Activated naive CD4-positive, alpha-beta T cell (primary cell): ENCODE measurements around the gene BACH2.
"Not testable (repeated sequence)": the region's sequence is repeated elsewhere in the genome, so short reads cannot be mapped to it uniquely, and the experiment has no call there.

ENCODE experiments used
- DNase-seq, 4 experiments: peaks; one replicate each; lab custom pipeline; 2025; lab: John Stamatoyannopoulos, UW

The BACH2 gene

DNA sequence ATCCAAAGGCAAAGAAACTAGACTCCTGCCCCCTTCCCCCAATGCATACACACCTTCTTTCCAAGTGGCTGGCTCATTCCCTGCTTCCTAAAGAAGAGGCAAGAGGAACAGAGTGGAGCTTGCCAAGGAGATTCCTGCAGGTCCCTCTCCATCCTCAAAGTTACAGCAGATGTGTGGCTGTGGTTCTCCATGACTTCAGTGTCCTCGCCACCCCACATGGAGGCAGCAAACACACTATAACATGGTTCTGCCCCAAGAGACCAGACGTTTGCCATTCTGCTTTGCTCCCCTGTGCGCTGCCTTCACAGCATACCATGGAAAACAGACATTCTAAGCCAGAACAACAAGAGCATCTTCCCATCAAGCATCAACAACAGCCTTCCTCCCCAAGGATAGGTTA, 84.4 kb downstream of the BACH2 start:
- peak in 1 of 4 experiments; percentile 17 for DNase-seq

DNA sequence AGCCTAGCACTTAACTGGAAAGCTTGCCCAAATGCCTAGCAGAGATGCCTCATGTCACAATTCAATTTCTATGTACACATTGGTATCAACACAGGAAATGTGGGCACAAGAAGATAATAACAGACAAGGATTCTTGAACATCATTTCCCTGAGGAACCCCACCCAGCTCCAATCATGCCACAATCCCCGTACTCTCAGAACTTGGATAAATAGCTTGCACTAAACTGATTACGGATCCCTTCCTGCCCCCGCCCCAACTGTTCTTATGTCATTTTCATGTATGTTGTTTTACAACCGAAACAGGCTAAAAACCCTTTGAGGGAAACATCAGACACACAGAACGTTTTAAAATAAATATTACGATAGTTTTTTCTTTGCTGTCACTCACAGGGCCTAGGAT, 87.1 kb downstream of the BACH2 start:
- DNase-seq = no peak

DNA sequence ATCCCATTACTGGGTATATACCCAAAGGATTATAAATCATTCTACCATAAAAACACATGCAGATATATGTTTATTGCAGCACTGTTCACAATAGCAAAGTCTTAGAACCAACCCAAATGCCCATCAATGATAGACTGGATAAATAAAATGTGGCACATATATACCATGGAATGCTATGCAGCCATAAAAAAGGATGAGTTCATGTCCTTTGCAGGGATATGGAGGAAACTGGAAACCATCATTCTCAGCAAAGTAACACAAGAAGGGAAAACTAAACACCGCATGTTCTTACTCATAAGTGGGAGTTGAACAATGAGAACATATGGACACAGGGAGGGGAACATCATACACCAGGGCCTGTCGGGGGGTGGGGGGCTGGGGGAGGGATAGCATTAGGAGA, 88.0 kb downstream of the BACH2 start:
- not testable (repeated sequence) for DNase-seq

DNA sequence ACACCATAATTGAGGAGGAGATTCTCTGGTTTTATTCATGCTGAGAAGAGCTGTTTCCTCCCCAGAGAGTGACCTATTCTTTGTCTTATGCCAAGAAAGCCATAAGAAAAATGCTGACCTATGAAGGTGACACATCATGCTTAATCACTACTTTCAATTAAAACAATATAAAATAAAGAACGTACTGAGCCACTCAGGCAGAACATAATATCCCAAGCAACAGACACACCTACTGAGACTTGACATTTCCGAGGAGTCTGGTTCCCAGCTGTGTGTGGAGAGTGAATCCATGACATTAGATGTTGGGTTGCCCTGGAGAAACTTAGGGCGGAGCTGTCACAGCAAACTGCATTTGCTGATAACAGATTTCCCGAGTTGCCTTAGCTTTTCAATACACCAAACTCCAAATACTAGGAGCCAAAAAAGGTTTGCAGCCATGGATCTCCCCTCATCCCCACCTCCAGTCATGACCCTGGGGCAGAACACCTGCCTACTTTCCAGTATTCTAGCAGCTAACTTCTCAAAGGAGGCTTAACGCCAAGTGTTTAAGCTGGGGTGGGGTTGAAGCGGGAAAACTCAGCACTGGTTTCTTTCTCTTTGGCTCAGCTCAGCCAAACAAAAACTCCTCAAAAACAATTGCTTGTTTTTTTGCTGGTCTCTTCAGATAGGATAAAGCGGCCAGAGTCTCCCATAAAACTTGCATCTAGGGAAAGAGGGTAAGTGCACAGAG, 92.2 kb downstream of the BACH2 start:
- no peak for DNase-seq

GRCh38 chr6:90203672-90204071, 93.0 kb downstream of the BACH2 start:
- no peak for DNase-seq

- DNase-seq = no peak
These were observed 94.5 kb downstream of the BACH2 start for GRCh38 chr6:90202156-90202555.

GRCh38 chr6:90199900-90200299, 96.7 kb downstream of the BACH2 start:
- no peak for DNase-seq

DNA sequence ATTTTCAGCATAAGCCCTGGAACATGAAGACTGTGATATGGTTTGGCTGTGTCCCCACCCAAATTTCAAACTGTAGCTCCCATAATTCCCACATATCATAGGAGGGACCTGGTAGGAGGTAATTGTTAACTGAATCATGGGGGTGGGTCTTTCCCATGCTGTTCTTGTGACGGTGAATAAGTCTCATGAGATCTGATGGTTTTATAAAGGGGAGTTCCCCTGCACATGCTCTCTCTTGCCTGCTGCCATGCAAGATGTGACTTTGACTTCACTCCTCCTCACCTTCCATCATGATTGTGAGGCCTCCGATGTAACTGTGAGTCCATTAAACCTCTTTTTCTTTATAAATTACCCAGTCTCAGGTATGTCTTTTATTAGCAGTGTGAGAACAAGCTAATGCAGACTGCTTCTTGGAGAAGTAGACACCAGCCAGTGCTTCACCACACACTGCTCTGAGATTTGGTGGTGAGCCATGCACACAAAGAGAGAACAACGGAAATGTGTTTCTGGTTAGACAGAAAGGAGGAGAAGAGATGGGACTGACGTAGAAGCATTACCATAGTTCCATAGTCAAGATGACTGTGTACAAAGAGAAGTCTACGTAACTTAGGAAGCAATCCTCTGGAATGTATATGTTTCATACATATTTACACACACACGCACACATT, 97.8 kb downstream of the BACH2 start:
- no peak for DNase-seq

DNA sequence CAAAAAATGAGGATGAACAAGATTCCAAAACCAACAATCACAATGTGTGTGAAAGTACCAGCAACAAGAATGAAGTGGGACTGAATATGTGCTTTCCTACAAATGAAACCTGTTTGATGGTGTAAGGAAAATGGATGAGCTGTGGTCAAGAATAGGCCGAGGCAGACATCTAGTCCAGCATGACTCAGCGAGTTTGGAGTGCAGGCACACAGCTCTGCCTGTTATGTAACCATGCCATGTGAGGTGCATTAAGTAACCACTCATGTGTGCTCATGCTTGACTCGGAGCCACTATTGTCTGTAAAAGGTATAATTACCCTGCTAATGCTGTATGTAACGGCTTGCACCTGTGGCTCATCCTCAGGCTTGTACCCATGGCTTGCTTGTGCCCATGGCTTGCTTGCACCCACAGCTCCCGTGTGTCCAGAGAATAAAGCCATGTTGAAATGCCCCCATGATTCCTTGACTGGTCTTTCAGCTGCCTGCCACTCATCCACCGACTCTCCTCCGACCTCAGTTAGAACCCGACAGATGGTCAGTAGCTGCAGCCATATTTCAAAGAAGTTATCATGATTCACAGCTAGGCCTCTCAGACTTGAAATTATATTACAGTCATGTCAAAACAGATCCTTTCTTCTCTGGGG, 98.7 kb downstream of the BACH2 start:
- DNase-seq = no peak

DNA sequence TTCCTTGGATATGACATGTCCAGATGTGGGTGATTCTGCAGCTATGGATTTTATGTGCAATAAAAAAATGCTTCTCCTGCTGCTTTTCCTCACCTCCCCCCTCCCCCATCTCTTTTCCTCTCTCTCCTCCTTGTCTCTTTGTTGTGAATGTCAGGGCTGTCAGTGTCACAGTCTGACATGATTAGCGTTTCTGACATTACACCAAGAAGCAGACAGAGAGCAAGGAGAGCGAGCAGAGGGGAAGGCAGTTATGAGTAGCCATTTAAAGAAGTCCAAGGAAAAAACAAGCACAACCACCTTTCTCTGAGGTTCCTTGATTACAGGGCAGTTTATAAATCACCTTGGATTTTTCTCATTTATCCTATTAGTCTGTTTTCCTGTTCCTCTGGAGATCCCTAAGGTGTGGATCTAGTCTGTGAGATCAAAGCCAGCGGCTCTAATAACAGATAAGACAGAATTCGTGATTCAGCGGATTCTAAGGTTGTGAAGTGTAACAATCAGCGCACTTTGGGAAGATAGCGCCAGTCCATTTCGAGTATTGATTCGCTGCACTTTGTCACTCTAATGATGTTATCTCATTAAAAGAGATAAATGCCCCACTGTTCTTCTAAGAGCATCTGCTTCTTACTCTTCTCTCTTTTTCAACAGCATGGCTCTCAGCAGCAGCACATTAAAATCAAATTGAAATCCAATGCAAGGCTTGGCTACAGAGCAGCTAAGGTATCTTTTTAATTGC, 101.4 kb downstream of the BACH2 start:
- DNase-seq = no peak

DNA sequence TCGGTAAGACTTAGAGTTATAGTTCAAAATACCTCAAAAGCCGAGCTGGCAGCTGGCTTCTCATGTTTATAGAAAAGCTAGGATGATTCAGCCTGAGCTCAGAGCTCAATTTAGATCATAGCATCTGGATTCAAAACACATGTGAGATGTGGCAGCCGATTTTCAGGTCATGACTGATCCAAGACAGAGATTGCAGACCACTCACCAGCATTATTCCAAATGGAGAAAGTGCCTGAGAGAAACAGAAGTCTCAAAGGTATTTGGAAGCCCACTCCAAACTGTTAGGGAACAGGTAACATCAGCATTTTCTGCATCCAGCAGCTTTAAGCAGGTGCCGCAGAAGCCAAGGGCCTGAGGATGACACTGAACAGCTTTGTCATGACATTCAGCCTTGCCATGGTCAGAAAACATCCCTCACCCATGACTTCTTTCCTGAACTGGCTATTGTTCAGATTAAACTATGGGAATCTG, 102.2 kb downstream of the BACH2 start:
- DNase-seq = no peak

GRCh38 chr6:90193359-90193758, 103.3 kb downstream of the BACH2 start:
- no peak for DNase-seq

GRCh38 chr6:90192857-90193256, 103.8 kb downstream of the BACH2 start:
- DNase-seq = no peak

DNA sequence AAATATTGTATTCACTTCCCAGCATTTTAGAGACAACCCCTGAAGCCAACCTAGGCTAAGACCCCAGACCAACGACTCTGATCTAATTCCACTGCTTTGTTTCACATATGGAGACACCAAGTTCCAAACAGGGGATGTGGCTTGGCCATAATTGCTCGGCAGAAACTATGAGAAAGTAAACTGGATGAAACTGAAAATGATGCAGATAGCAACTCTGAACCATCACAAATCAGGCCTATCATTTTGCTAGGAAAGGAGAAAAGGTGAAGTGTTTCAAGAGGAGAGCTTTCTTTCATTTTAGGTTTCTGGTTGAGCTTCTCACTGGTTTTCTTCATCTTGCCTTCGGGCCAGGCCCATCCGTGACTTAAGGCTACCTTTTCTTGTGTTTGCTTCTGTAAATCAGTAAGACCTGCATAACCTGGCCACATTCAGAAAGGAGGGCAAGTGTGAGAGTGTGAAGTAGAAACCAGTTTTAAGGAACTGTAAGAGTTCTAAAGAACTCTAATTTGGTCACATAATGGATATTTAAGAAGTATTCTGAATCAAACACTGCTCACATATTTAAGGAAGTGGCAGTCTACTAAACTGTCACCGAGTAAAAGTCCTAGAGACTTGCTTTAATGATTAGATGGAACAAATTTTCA, 105.8 kb downstream of the BACH2 start:
- DNase-seq = no peak

- DNase-seq = no peak
These were observed 106.5 kb downstream of the BACH2 start for GRCh38 chr6:90190131-90190530.

- DNase-seq = no peak
These were observed 109.1 kb downstream of the BACH2 start for GRCh38 chr6:90187437-90188121.

DNA sequence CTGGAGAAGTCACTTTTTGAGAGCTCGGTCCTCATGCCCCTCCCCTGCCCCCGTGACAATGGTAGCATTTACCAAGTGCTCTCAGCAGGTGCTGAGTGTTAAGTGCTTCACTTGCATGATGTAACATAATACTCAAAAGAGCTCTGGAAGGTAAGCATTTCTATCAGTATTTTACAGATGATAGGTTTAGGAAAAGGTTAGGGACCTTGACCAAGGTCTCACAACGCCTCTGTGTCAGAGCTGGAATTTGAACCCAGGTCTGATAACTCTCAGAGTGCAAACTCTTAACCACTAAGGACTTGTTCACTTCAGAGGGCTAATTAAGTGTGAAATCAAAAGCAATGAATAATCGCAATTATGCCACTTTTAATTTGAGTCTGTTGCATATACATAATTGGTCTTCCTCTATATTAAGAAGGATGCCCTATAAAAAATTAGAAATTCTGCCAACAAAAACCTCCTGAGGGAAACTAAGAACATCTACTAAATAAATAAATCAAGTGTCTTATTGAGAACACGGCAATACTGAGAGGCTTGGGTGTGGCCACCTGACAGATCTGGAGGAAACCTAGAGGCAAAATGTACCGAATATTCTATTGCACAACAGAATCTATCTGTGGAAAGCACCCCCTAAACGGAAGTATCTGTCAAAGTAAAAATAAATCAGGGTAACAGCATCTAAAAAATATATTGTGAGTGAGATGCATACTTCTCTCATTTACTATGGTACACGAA, 109.8 kb downstream of the BACH2 start:
- no peak for DNase-seq

DNA sequence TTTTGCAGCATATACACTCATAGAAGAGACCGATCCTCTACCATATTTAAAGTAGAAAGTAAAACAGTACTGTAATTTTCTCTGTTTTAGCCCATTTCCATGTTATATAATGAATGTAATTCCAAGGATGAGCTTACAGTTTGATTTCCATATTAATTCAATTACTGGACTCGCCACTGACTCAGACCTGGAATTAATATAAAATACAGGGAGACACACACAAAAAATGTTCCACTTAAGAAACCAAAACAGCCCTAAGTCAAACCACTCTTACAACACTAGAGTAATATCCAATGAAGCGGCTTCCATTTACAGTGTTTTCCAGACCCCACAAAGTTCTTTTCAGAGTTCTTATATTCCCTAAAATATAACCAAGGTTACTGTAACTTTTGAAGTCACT, 110.6 kb downstream of the BACH2 start:
- DNase-seq = no peak

GRCh38 chr6:90184334-90185298, 112.0 kb downstream of the BACH2 start:
- DNase-seq = no peak
